GM12878 (cell line): ENCODE results near the gene TMEM161B. TPM values are rescaled to one million over a fixed set of nuclear protein-coding genes. Genes with fewer than 3 reads are reported as not detected.

ENCODE experiments used
- ATAC-seq: fragments of 200-7000 bp; cut with Tn5 transposase; 3 replicates; pipeline ENCODE4 v1.9.1; 2020; ENCODE audit warnings: mild to moderate bottlenecking, moderate library complexity
- BruUV-seq: library from RNA; stranded (reverse); fragments of 400-500 nt; replicated peaks from 2 replicates; lab custom pipeline; 2021; lab: Mats Ljungman, UMichigan
- CTCF ChIA-PET: fragments of 300-600 bp; sonication (Branson Sonifier 250); formaldehyde crosslinking; extraction: SDS; loops from one replicate; lab custom pipeline; 2021; ENCODE audit warnings: inconsistent platforms; lab: Yijun Ruan, JAX
- POLR2A ChIA-PET: fragments of 350-600 bp; formaldehyde crosslinking; extraction: SDS; loops from one replicate; lab custom pipeline; 2021; ENCODE audit warnings: inconsistent platforms; lab: Charles Lee
- RAD21 ChIA-PET: fragments of 300-600 bp; sonication (Branson Sonifier 250); formaldehyde crosslinking; loops from one replicate; lab custom pipeline; 2023; ENCODE audit warnings: antibody characterized with exemption; ENCODE audit not compliant: unreplicated experiment; lab: Charles Lee
- SMC1A ChIA-PET: fragments of 300-600 bp; sonication (Branson Sonifier 250); formaldehyde crosslinking; loops from one replicate; lab custom pipeline; 2023; ENCODE audit not compliant: unreplicated experiment, uncharacterized antibody; lab: Charles Lee
- DNase-seq: peaks from one replicate; pipeline ENCODE4 v3.0.0-alpha.2; 2011; ENCODE audit warnings: low read depth, low spot score
- FAIRE-seq: peaks from 3 replicates; lab custom pipeline; 2011; peaks lifted over from hg19 to GRCh38; lab: Jason Lieb, UNC
- H2AFZ ChIP-seq: 2 replicates; pipeline ENCODE4 v1.6.0; 2011; ENCODE audit warnings: low read depth, low read length, control low read depth; ENCODE audit not compliant: control insufficient read depth
- H3K27ac ChIP-seq: 2 replicates; pipeline ENCODE4 v1.5.1; 2011; ENCODE audit warnings: control low read depth; ENCODE audit not compliant: control insufficient read depth, insufficient read depth
- H3K27me3 ChIP-seq, 2 experiments: replicated peaks in 1 of 2; 2 replicates each; pipeline versions ENCODE4 v1.6.0 to v1.6.1; 2011; ENCODE audit warnings: low read length in 1 of 2; ENCODE audit not compliant: control insufficient read depth in 2 of 2, insufficient read depth in 2 of 2
- H3K36me3 ChIP-seq, 2 experiments: 2 replicates each; pipeline ENCODE4 v1.5.1; 2011; ENCODE audit warnings: low read length in 1 of 2; ENCODE audit not compliant: control insufficient read depth in 2 of 2, insufficient read depth in 2 of 2
- H3K4me1 ChIP-seq: 2 replicates; pipeline ENCODE4 v1.6.1; 2011; ENCODE audit warnings: mild to moderate bottlenecking, low read length, moderate library complexity, mixed read lengths; ENCODE audit not compliant: control insufficient read depth, insufficient read depth
- H3K4me2 ChIP-seq: 2 replicates; pipeline ENCODE4 v1.6.0; 2011; ENCODE audit warnings: control low read depth; ENCODE audit not compliant: control insufficient read depth, insufficient read depth
- H3K4me3 ChIP-seq: fragments of 200-600 bp; sonication (generic); 2 replicates; pipeline ENCODE4 v1.5.1; 2016
- H3K79me2 ChIP-seq: 2 replicates; pipeline ENCODE4 v1.6.0; 2011; ENCODE audit warnings: low read length; ENCODE audit not compliant: control insufficient read depth, insufficient read depth
- H3K9ac ChIP-seq: 2 replicates; pipeline ENCODE4 v1.8.0; 2011; ENCODE audit warnings: low read length, control low read depth, mixed read lengths; ENCODE audit not compliant: control insufficient read depth, insufficient read depth
- H3K9me3 ChIP-seq: replicated peaks from 3 replicates; pipeline ENCODE4 v1.5.1; 2011; ENCODE audit warnings: mild to moderate bottlenecking, low read length; ENCODE audit not compliant: control insufficient read depth, insufficient read depth
- H4K20me1 ChIP-seq: 2 replicates; pipeline ENCODE4 v1.6.0; 2011; ENCODE audit not compliant: control insufficient read depth, insufficient read depth
- CBX5 ChIP-seq: sonication (generic); IDR thresholded peaks from 2 replicates; pipeline ENCODE4 v1.6.1; 2016; ENCODE audit warnings: low read depth, moderate library complexity, mild to moderate bottlenecking, inconsistent platforms
- CREB1 ChIP-seq: IDR thresholded peaks from 2 replicates; pipeline ENCODE4 v1.6.1; 2012; ENCODE audit warnings: low read depth, mild to moderate bottlenecking, inconsistent platforms
- DPF2 ChIP-seq: fragments of 450-650 bp; IDR thresholded peaks from 2 replicates; pipeline ENCODE4 v1.6.1; 2017; ENCODE audit warnings: mild to moderate bottlenecking
- ELK1 ChIP-seq: IDR thresholded peaks from 2 replicates; pipeline ENCODE4 v1.6.1; 2012; ENCODE audit warnings: low read depth, low read length, improper control_type of control experiment
- ETV6 ChIP-seq, 2 experiments: fragments of 450-650 bp in 1 of 2; IDR thresholded peaks in 1 of 2; conservative IDR thresholded peaks in 1 of 2; 2 replicates each; pipeline ENCODE4 v1.6.1; 2014; ENCODE audit warnings: antibody characterized with exemption in 1 of 2, borderline replicate concordance in 1 of 2, low read depth in 1 of 2, mild to moderate bottlenecking in 1 of 2, moderate library complexity in 1 of 2
- NBN ChIP-seq: fragments of 450-650 bp; IDR thresholded peaks from 2 replicates; pipeline ENCODE4 v1.6.1; 2016
- NFXL1 ChIP-seq: fragments of 450-650 bp; IDR thresholded peaks from 2 replicates; pipeline ENCODE4 v1.6.1; 2017; ENCODE audit warnings: antibody characterized with exemption, mild to moderate bottlenecking, borderline replicate concordance
- NR2C1 ChIP-seq: fragments of 450-650 bp; IDR thresholded peaks from 2 replicates; pipeline ENCODE4 v1.6.1; 2017; ENCODE audit warnings: antibody characterized with exemption, mild to moderate bottlenecking, moderate library complexity
- POLR2AphosphoS5 ChIP-seq: IDR thresholded peaks from 2 replicates; pipeline ENCODE4 v1.6.1; 2011; ENCODE audit warnings: mild to moderate bottlenecking, low read length, inconsistent platforms
- RAD21 ChIP-seq: IDR thresholded peaks from 2 replicates; pipeline ENCODE4 v1.6.1; 2011; ENCODE audit warnings: mild to moderate bottlenecking, low read depth, low read length, moderate library complexity; ENCODE audit not compliant: insufficient read depth
- RFX5 ChIP-seq: IDR thresholded peaks from 2 replicates; pipeline ENCODE4 v1.6.1; 2011; ENCODE audit warnings: low read depth, low read length, improper control_type of control experiment
- SUPT20H ChIP-seq: IDR thresholded peaks from 2 replicates; pipeline ENCODE4 v1.6.1; 2011; ENCODE audit warnings: low read depth, mild to moderate bottlenecking, low read length, moderate library complexity, borderline replicate concordance; ENCODE audit not compliant: control insufficient read depth
- TARDBP ChIP-seq: IDR thresholded peaks from 2 replicates; pipeline ENCODE4 v1.6.1; 2016; ENCODE audit warnings: borderline replicate concordance
- in situ Hi-C: fragments of 300-500 bp; cut with MboI; formaldehyde crosslinking; loops from 9 replicates; pipeline ENCODE4 v1.14.3; 2018; ENCODE audit warnings: mixed read lengths
- intact Hi-C: fragments of 100-400 bp; cut with micrococcal nuclease; formaldehyde crosslinking; loops from one replicate; pipeline ENCODE4 v1.14.2; 2022; ENCODE audit not compliant: unreplicated experiment
- polyA plus RNA-seq, 11 experiments: library from polyadenylated mRNA; depleted of rRNA in 4 of 11; unstranded in 6 of 11; stranded (reverse) in 5 of 11; fragments of >200 nt; fragmentation: Nextera tagmentation in 4 of 11; fragmentation: Illumina TruSeq in 1 of 11; extraction: Ambion mirVana in 4 of 11; extraction: Trizol in 1 of 11; gene quantifications; 1 replicate in 1 of 11; 2 replicates in 10 of 11; pipeline versions ENCODE4 v1.2.1 to v1.2.3, GENCODE V29; 2011 to 2016; ENCODE audit warnings: inconsistent platforms in 2 of 11, missing spikeins in 2 of 11, low read depth in 1 of 11
- total RNA-seq, 4 experiments: library from RNA; depleted of rRNA in 3 of 4; stranded (reverse); fragments of >200 nt in 3 of 4; fragmentation: Illumina TruSeq in 1 of 4; extraction: Trizol in 1 of 4; gene quantifications; 2 replicates each; pipeline versions ENCODE4 v1.2.1 to v1.2.3, GENCODE V29; 2013 to 2021

The TMEM161B gene
- total and polyA plus RNA-seq, 10 of the 15 experiments (the other 5 are each of a cell fraction or from before 2014, with no cell fraction given), result 13.8 to 38.9 (median 25.0) TPM

GRCh38 chr5:88256037-88256436, 12.6 kb downstream of the TMEM161B start:
- intact Hi-C loops (no loop called here), in situ Hi-C loops (no loop called here)
- TF ChIP-seq POLR2AphosphoS5 (no peak), DPF2 (no peak), SUPT20H (no peak), CREB1 (no peak), ELK1 (no peak), TARDBP (no peak), RAD21 (no peak), ETV6 (conservative IDR thresholded peaks at IDR 0.05 in 1 of 2, IDR thresholded peaks at IDR 0.05 in 1 of 2; ENCODE audit: borderline replicate concordance in 1 of 2, low read depth in 1 of 2) (no peak), RFX5 (no peak), NFXL1 (no peak), NBN (no peak), CBX5 (no peak), NR2C1 (no peak)
- ChIA-PET POLR2A (no interaction called here), RAD21 (no interaction called here), CTCF (interaction anchor here (0.6 kb wide), 1 partner anchor 36 kb away, joined by 4 read pairs; no protein-coding TSS in a partner anchor), SMC1A (interaction anchor here (3.6 kb wide), 1 partner anchor 11 kb away, joined by 12 read pairs; no protein-coding TSS in a partner anchor)
- H3K36me3 ChIP-seq, result peaks cover 0 to 8% of the 10 kb centered on the region in 2 experiments; a peak in 1 of 4 replicates
- H2AFZ ChIP-seq, result no peak overlapping the region
- BruUV-seq, result no TSS peak
- no peaks in the 10 kb centered on the region for H3K27me3 ChIP-seq
- H3K9me3 ChIP-seq, result no peaks in the 10 kb centered on the region
- H3K79me2 ChIP-seq, result peaks cover 65% of the 10 kb centered on the region
- ATAC-seq (no peak), DNase-seq (no peak), FAIRE-seq (no peak)
- H3K4me2 ChIP-seq, result no peak overlapping the region
- H3K4me1 ChIP-seq, result no peaks in the 10 kb centered on the region
- no peaks in the 10 kb centered on the region for H4K20me1 ChIP-seq
- H3K27ac ChIP-seq, result no peak overlapping the region
- no peak overlapping the region for H3K4me3 ChIP-seq
- H3K9ac ChIP-seq, result no peak overlapping the region
